OCI-LY3 (cell line): ENCODE measurements around the gene DNAH10.

Source experiments
- CTCF ChIP-seq: fragments of 200-600, 300-600 bp; sonication (generic); IDR thresholded peaks from 2 replicates; pipeline ENCODE4 v1.5.1; 2014; ENCODE audit warnings: antibody characterized with exemption, low read length, low read depth
- EZH2phosphoT487 ChIP-seq: fragments of 200-600 bp; shearing (Covaris generic); IDR thresholded peaks from 2 replicates; pipeline ENCODE4 v1.6.1; 2018; ENCODE audit warnings: antibody characterized with exemption, mixed run types, low read depth

GRCh38 chr12:123815968-123816367, 53.9 kb downstream of the DNAH10 start:
- TF ChIP-seq CTCF = no peak
- TF ChIP-seq EZH2phosphoT487 = no peak
